Transverse colon (tissue), 4 donors: ENCODE measurements around the gene NATD1.

Experiments
- POLR2AphosphoS5 ChIP-seq, 3 donors: sonication (generic); formaldehyde crosslinking; IDR thresholded peaks; one replicate each; pipeline ENCODE4 v1.6.1; 2016; ENCODE audit warnings: antibody characterized with exemption in 3 of 3
- TF ChIP-seq, protein P1 (sequence below), 5 experiments: fragments of 200-600 bp in 3 of 5; fragments of 450-650 bp in 2 of 5; sonication (generic) in 3 of 5; IDR thresholded peaks; 1 replicate in 2 of 5; 2 replicates in 3 of 5; pipeline ENCODE4 v1.5.1; 2016 to 2017; ENCODE audit warnings: antibody characterized with exemption in 5 of 5, inconsistent platforms in 3 of 5, mild to moderate bottlenecking in 2 of 5, moderate library complexity in 1 of 5

DNA sequence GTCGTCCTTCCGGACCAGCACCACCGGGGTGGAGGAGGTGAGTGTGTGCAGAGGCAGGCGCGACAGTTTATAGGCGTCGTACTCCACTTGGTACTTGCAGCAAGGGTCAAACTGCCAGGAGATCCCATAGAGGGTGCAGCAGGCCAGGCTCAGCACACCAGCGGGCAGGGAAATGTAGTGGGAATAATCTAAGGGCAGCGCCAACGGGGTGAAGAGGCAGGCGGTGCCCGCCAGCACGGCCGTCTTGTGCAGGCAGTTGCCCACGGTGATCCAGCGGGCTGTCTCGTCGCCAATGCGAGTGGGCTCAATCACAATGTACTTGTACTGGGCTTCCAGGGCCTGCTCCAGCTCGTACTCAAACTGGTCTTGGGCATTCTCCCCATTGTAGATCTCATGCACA, 54.8 kb downstream of the NATD1 start:
- no peak for TF ChIP-seq POLR2AphosphoS5 (IDR thresholded peaks at IDR 0.05)
- TF ChIP-seq, protein P1, sequence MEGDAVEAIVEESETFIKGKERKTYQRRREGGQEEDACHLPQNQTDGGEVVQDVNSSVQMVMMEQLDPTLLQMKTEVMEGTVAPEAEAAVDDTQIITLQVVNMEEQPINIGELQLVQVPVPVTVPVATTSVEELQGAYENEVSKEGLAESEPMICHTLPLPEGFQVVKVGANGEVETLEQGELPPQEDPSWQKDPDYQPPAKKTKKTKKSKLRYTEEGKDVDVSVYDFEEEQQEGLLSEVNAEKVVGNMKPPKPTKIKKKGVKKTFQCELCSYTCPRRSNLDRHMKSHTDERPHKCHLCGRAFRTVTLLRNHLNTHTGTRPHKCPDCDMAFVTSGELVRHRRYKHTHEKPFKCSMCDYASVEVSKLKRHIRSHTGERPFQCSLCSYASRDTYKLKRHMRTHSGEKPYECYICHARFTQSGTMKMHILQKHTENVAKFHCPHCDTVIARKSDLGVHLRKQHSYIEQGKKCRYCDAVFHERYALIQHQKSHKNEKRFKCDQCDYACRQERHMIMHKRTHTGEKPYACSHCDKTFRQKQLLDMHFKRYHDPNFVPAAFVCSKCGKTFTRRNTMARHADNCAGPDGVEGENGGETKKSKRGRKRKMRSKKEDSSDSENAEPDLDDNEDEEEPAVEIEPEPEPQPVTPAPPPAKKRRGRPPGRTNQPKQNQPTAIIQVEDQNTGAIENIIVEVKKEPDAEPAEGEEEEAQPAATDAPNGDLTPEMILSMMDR (IDR thresholded peaks at IDR 0.05) = no peak
